ENCODE results near the gene WDR72.

WDR72 gene

DNA sequence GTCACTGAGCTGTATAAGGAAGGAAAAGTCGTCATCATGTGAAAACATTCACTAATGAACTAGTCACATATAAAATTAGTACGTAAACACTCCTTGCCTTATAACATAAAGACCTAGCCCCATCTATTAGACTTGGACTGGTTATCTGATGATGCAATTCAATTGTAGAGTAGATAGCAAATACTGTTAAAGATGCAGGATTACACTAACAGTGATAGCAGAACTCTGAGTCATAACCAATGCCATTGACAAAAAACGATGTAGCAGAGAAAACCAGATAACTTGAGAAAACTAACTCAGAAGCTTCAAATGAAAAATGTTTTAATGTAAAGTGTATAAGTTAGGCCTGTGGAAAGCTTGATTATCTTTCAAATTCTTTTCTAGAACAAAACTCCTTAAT lies 132.2 kb downstream of the WDR72 start:
- Histone ChIP-seq H3K9me3 (ENCODE audit: insufficient read depth, low read length) (peaks cover 17% of the 10 kb centered on the region; the same call in 1 of the 2 replicates), H3K27me3 (ENCODE audit: insufficient read depth, insufficient read length) (no peaks in the 10 kb centered on the region), H3K9ac (ENCODE audit: insufficient read length, low read depth) (no peak overlapping the region), H3K4me3 (ENCODE audit: insufficient read length, low read depth) (no peak overlapping the region), H3K36me3 (ENCODE audit: insufficient read depth, insufficient read length, low read length) (no peaks in the 10 kb centered on the region), H3K4me1 (ENCODE audit: insufficient read depth, insufficient read length) (no peaks in the 10 kb centered on the region)
- DNase-seq (ENCODE audit: low read depth, low spot score), result no peak
- TF ChIP-seq ZNF274 (IDR thresholded peaks at IDR 0.05; ENCODE audit: low read depth, low read length) (no peak), SUZ12 (IDR thresholded peaks at IDR 0.05; ENCODE audit: extremely low read depth, insufficient read depth, insufficient read length) (no peak), YY1 (IDR thresholded peaks at IDR 0.05; ENCODE audit: insufficient read depth, insufficient read length) (no peak)

DNA sequence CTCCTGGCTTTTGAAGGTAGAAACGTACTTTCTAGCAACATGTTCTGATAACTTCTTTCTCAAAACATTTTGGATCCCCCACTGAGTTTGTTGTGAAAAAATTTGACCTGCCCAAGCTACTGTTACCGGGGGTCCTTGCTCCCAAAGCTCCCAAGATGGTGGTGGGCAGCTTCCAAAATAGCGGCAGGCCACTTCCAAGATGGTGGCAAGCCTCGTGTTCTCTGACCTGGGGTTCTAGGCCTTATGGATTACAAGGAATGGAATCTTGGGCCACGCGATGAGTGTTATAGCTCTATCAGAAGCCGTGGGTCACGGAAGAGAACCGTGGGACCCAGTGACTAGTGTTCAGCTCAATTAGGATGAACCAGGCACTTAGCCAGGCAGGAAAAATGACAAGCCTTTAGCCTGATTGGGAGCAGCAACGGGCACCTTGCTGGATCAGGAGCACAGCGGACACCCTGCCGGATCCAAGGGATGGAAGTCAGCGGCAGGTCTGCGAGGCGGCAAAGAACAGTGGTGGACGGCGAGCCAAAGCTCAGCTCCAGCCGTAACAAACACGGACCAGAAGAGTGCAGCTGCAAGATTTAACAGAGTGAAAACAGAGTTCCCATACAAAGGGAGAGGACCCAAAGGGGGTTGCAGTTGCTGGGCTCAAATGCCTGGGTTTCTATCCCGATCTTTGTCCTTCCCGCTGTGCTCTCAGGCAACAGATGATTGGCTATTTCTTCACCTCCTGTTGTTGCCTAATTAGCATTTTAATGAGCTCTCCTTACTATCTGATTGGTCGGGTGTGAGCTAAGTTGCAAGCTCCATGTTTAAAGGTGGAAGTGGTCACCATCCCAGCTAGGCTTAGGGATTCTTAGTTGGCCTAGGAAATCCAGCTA lies 133.3 kb downstream of the WDR72 start:
- Histone ChIP-seq H3K4me1 (ENCODE audit: insufficient read depth, insufficient read length) (no peaks in the 10 kb centered on the region), H3K9me3 (ENCODE audit: insufficient read depth, low read length) (peaks cover 6% of the 10 kb centered on the region; the same call in 1 of the 2 replicates), H3K36me3 (ENCODE audit: insufficient read depth, insufficient read length, low read length) (no peaks in the 10 kb centered on the region), H3K4me3 (ENCODE audit: insufficient read length, low read depth) (no peak overlapping the region), H3K27me3 (ENCODE audit: insufficient read depth, insufficient read length) (no peaks in the 10 kb centered on the region), H3K9ac (ENCODE audit: insufficient read length, low read depth) (no peak overlapping the region)
- TF ChIP-seq ZNF274 (IDR thresholded peaks at IDR 0.05; ENCODE audit: low read depth, low read length), result no peak
- no peak for TF ChIP-seq YY1 (IDR thresholded peaks at IDR 0.05; ENCODE audit: insufficient read depth, insufficient read length)
- TF ChIP-seq SUZ12 (IDR thresholded peaks at IDR 0.05; ENCODE audit: extremely low read depth, insufficient read depth, insufficient read length), result no peak
- DNase-seq (ENCODE audit: low read depth, low spot score), result no peak

DNA sequence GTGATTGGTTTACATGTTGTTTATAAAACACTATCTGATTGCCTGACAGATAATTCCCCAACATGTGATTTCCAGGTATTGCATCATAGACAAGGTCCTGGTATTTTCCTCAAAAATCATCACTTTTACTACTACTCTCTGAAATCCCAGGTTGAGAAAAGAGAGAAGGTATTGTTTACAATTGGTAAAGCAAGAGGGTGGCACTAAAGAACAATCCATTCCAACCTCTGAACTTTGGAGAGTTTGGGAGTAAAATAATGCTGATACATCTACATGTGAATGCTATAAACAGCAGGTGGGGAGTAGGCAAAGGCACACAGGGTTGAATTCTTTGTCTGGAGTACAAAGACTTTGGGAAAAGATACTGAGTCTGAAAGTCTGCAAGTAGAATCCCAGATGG lies 134.2 kb downstream of the WDR72 start:
- H3K4me3 ChIP-seq (ENCODE audit: insufficient read length, low read depth), result no peak overlapping the region

DNA sequence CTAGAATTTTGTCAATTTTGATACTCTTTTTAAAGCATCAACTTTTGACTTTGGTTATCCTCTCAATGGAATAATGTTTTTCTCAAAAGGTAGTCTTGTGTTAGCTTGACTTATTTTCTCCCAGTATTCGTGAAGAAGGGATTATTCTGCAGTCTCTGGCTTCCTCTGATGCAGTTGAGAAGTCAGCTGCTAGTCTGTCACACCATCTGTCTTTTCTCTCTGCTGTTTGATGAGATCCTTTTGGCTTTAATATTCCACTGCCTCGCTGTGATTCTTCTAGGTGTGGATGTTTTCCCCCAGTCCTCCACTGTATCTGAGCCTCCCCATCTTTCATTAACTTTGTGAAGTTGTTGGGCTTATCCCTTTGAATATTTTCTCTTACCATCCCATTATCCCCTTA lies 141.0 kb downstream of the WDR72 start:
- no peaks in the 10 kb centered on the region for H3K36me3 ChIP-seq (ENCODE audit: insufficient read depth, insufficient read length, low read length)
- no peak overlapping the region for H3K4me3 ChIP-seq (ENCODE audit: insufficient read length, low read depth)
- H3K4me1 ChIP-seq (ENCODE audit: insufficient read depth, insufficient read length), result no peaks in the 10 kb centered on the region
- H3K9me3 ChIP-seq (ENCODE audit: insufficient read depth, low read length), result no peaks in the 10 kb centered on the region
- no peak for DNase-seq (ENCODE audit: low read depth, low spot score)
- TF ChIP-seq YY1 (IDR thresholded peaks at IDR 0.05; ENCODE audit: insufficient read depth, insufficient read length) (no peak), SUZ12 (IDR thresholded peaks at IDR 0.05; ENCODE audit: extremely low read depth, insufficient read depth, insufficient read length) (no peak), ZNF274 (IDR thresholded peaks at IDR 0.05; ENCODE audit: low read depth, low read length) (no peak)
- H3K27me3 ChIP-seq (ENCODE audit: insufficient read depth, insufficient read length), result no peaks in the 10 kb centered on the region
- H3K9ac ChIP-seq (ENCODE audit: insufficient read length, low read depth), result no peak overlapping the region

More for the DNA sequence above, 134.2 kb downstream of the WDR72 start:
- TF ChIP-seq YY1 (IDR thresholded peaks at IDR 0.05; ENCODE audit: insufficient read depth, insufficient read length), result no peak
- no peak for TF ChIP-seq SUZ12 (IDR thresholded peaks at IDR 0.05; ENCODE audit: extremely low read depth, insufficient read depth, insufficient read length)
- no peak for TF ChIP-seq ZNF274 (IDR thresholded peaks at IDR 0.05; ENCODE audit: low read depth, low read length)
- DNase-seq (ENCODE audit: low read depth, low spot score), result peak; percentile 71
- H3K9ac ChIP-seq (ENCODE audit: insufficient read length, low read depth), result no peak overlapping the region
- no peaks in the 10 kb centered on the region for H3K36me3 ChIP-seq (ENCODE audit: insufficient read depth, insufficient read length, low read length)
- no peaks in the 10 kb centered on the region for H3K27me3 ChIP-seq (ENCODE audit: insufficient read depth, insufficient read length)
- no peaks in the 10 kb centered on the region for H3K4me1 ChIP-seq (ENCODE audit: insufficient read depth, insufficient read length)
- H3K9me3 ChIP-seq (ENCODE audit: insufficient read depth, low read length), result peaks cover 4% of the 10 kb centered on the region; the same call in 1 of the 2 replicates

DNA sequence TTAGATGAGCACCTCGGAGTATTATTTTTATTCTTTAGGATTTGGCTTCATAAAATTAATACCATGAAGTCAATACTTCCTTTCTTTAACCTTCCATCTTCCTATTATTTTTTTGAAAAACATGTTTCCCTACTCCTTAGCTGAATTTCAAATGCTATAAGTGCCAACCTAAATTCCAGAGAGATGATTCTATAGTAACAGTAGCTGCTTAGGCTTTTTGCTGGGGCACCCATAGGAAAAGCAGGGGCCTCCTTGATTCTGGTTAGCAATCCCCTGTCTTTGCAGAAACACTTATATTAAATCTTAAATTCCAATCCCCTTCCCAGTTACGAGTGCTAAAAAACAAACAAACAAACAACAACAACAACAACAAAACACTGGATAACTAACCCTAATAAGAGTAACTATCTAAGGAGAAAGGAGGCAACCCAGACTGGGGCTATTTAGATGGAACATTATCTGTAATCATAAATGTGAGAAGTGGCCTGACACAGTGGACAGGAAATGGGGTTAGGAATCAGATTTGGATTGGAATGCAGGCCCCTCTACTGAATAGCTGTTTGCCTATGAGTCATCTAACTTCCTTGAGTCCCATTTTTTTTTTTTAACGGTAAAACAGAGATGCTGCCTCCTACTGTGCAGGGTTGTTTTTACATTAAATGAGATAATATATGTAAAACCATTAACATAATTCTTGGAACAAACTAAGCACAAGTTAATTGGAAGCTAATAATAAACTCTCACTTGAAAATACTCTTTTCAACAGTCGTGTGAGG lies 148.1 kb downstream of the WDR72 start:
- DNase-seq (ENCODE audit: low read depth, low spot score), result no peak
- Histone ChIP-seq H3K9me3 (ENCODE audit: insufficient read depth, low read length) (no peaks in the 10 kb centered on the region), H3K27me3 (ENCODE audit: insufficient read depth, insufficient read length) (no peaks in the 10 kb centered on the region), H3K4me3 (ENCODE audit: insufficient read length, low read depth) (no peak overlapping the region), H3K4me1 (ENCODE audit: insufficient read depth, insufficient read length) (no peaks in the 10 kb centered on the region), H3K36me3 (ENCODE audit: insufficient read depth, insufficient read length, low read length) (no peaks in the 10 kb centered on the region), H3K9ac (ENCODE audit: insufficient read length, low read depth) (no peak overlapping the region)
- TF ChIP-seq YY1 (IDR thresholded peaks at IDR 0.05; ENCODE audit: insufficient read depth, insufficient read length) (no peak), SUZ12 (IDR thresholded peaks at IDR 0.05; ENCODE audit: extremely low read depth, insufficient read depth, insufficient read length) (no peak), ZNF274 (IDR thresholded peaks at IDR 0.05; ENCODE audit: low read depth, low read length) (no peak)

DNA sequence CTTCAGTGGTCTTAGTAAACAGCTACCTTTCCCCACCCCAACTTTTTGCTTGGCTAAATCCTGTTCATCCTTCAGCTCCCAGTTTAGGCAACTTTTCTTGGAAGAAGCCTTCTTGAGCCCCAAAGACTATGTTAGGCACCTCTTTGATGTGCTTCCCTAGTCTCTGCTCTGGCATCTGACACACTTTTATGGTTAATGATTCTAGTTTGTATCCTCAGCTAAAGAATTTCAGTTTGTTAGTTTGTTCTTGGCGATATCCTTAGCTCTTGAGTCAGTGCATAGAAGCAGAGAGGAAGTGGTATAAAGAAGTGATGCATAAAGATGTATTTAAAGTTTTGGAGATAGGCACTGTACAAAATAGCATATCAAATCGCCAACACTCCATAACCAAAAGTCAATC lies 168.4 kb downstream of the WDR72 start:
- H3K9me3 ChIP-seq (ENCODE audit: insufficient read depth, low read length), result no peaks in the 10 kb centered on the region
- no peaks in the 10 kb centered on the region for H3K27me3 ChIP-seq (ENCODE audit: insufficient read depth, insufficient read length)
- H3K9ac ChIP-seq (ENCODE audit: insufficient read length, low read depth), result no peak overlapping the region
- no peak for TF ChIP-seq SUZ12 (IDR thresholded peaks at IDR 0.05; ENCODE audit: extremely low read depth, insufficient read depth, insufficient read length)
- no peak overlapping the region for H3K4me3 ChIP-seq (ENCODE audit: insufficient read length, low read depth)
- DNase-seq (ENCODE audit: low read depth, low spot score), result no peak
- no peaks in the 10 kb centered on the region for H3K36me3 ChIP-seq (ENCODE audit: insufficient read depth, insufficient read length, low read length)
- no peaks in the 10 kb centered on the region for H3K4me1 ChIP-seq (ENCODE audit: insufficient read depth, insufficient read length)

DNA sequence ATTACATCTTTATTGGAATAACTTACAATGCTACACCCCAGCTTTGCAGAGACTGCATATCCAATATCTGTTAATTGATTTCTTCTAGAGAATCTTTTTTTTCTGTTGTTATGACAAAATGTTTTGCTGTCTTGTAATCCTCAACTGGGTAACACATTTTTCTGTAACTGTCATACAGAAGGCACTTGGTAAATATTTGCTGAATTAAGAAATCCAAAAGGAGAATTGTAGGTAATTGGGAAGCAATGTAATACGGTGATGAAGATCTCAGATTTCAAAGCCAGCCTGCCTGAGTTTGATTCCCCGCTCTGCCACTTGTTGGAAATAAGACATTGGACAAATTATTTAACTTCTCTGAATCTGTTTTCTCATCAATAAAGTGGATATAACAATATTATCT lies 169.1 kb downstream of the WDR72 start:
- no peaks in the 10 kb centered on the region for H3K27me3 ChIP-seq (ENCODE audit: insufficient read depth, insufficient read length)
- no peak for DNase-seq (ENCODE audit: low read depth, low spot score)
- no peaks in the 10 kb centered on the region for H3K36me3 ChIP-seq (ENCODE audit: insufficient read depth, insufficient read length, low read length)
- H3K4me3 ChIP-seq (ENCODE audit: insufficient read length, low read depth), result no peak overlapping the region
- no peaks in the 10 kb centered on the region for H3K9me3 ChIP-seq (ENCODE audit: insufficient read depth, low read length)
- no peak overlapping the region for H3K9ac ChIP-seq (ENCODE audit: insufficient read length, low read depth)
- no peaks in the 10 kb centered on the region for H3K4me1 ChIP-seq (ENCODE audit: insufficient read depth, insufficient read length)
- TF ChIP-seq SUZ12 (IDR thresholded peaks at IDR 0.05; ENCODE audit: extremely low read depth, insufficient read depth, insufficient read length), result no peak
- no peak for TF ChIP-seq ZNF274 (IDR thresholded peaks at IDR 0.05; ENCODE audit: low read depth, low read length)
- TF ChIP-seq YY1 (IDR thresholded peaks at IDR 0.05; ENCODE audit: insufficient read depth, insufficient read length), result no peak

All from NT2/D1 (cell line).